ENCODE measurements around the gene VSIG10. TPM values are rescaled to one million over a fixed set of nuclear protein-coding genes. Genes with fewer than 3 reads are reported as not detected.
"Not testable (repeated sequence)": the region's sequence is repeated elsewhere in the genome, so short reads cannot be mapped to it uniquely, and the experiment has no call there.

The VSIG10 gene
- total and polyA plus RNA-seq, 2 of the 4 experiments (the other 2 are of a cell fraction) = 5.9 to 10.0 TPM

GRCh38 chr12:118129436-118129835 lies 25.6 kb upstream of the VSIG10 start:
- BruUV-seq (replicated peaks); H3K9ac ChIP-seq (ENCODE audit: low read depth, low read length); CTCF ChIA-PET: not testable (repeated sequence)

More at GRCh38 chr12:118129436-118129835, 25.6 kb upstream of the VSIG10 start:
- H4K91ac ChIP-seq (ENCODE audit: insufficient read depth, low read depth, low read length); H4K5ac ChIP-seq (ENCODE audit: low read depth, low read length); H3K56ac ChIP-seq (ENCODE audit: extremely low read depth, insufficient read depth, low read length); H4K8ac ChIP-seq (ENCODE audit: low read depth in 2 of 2, low read length in 2 of 2); H2BK20ac ChIP-seq (ENCODE audit: low read depth, low read length); H3K4me3 ChIP-seq (ENCODE audit: insufficient read depth, low read depth, low read length); H3K9me3 ChIP-seq (ENCODE audit: control insufficient read depth, insufficient read depth, low read length); H2BK5ac ChIP-seq (ENCODE audit: low read depth, low read length, poor library complexity, severe bottlenecking); H3K4ac ChIP-seq (ENCODE audit: low read depth, low read length); DNase-seq; H3K79me1 ChIP-seq (ENCODE audit: low read depth in 1 of 2, low read length in 2 of 2); H2BK120ac ChIP-seq (ENCODE audit: low read depth, low read length); H3K27ac ChIP-seq (ENCODE audit: insufficient read depth, low read length); intact Hi-C loops (cut with micrococcal nuclease); H3K4me1 ChIP-seq (ENCODE audit: control insufficient read depth, insufficient read depth, low read length); H3K23ac ChIP-seq (ENCODE audit: low read depth, low read length); dilution Hi-C loops (cut with HindIII; ENCODE audit: low sequenced_read_pairs, unreplicated experiment); H3K9me1 ChIP-seq (ENCODE audit: insufficient read depth, low read length); ATAC-seq (ENCODE audit: low read depth); H2BK15ac ChIP-seq (ENCODE audit: low read depth, low read length); H2AK5ac ChIP-seq (ENCODE audit: low read depth, low read length); H2AK9ac ChIP-seq (replicated peaks; ENCODE audit: low read depth, low read length, poor library complexity); H3K36me3 ChIP-seq (ENCODE audit: control insufficient read depth, insufficient read depth, low read length); H4K20me1 ChIP-seq (ENCODE audit: insufficient read depth, low read length); POLR2A ChIA-PET (ENCODE audit: unreplicated experiment); H3K18ac ChIP-seq (ENCODE audit: low read depth, low read length); H3K4me2 ChIP-seq (ENCODE audit: low read depth, low read length); H3K27me3 ChIP-seq (ENCODE audit: control insufficient read depth, insufficient read depth, low read length); H2AFZ ChIP-seq (replicated peaks; ENCODE audit: low read length, poor library complexity); H3K14ac ChIP-seq (replicated peaks; ENCODE audit: low read depth, low read length): not testable (repeated sequence)
- in situ Hi-C loops (cut with MboI; ENCODE audit: low sequenced_read_pairs) = loop anchor here (25.0 kb wide), 1 partner anchor 267 kb away; no protein-coding TSS in a partner anchor
- no CpG with 5 or more reads among the region's 5 CpGs for WGBS, 2 experiments (ENCODE audit: extremely low coverage in 2 of 2, insufficient read length in 1 of 2)

Data from IMR-90 (cell line).